HG03135 (cell line): ENCODE measurements around the gene ZDHHC11B.
"Not testable (repeated sequence)": the region's sequence is repeated elsewhere in the genome, so short reads cannot be mapped to it uniquely, and the experiment has no call there.

Source experiments
- ATAC-seq: cut with Tn5 transposase; IDR thresholded peaks from one replicate; pipeline ENCODE4 v1.9.1; 2021; ENCODE audit warnings: mild to moderate bottlenecking, moderate library complexity; ENCODE audit not compliant: unreplicated experiment

The ZDHHC11B gene

GRCh38 chr5:727087-727486, 57.4 kb downstream of the ZDHHC11B start:
- ATAC-seq, result not testable (repeated sequence)

- ATAC-seq, result not testable (repeated sequence)
Observed at GRCh38 chr5:723865-724264, 60.7 kb downstream of the ZDHHC11B start.

- not testable (repeated sequence) for ATAC-seq
Observed at GRCh38 chr5:723309-723708, 61.2 kb downstream of the ZDHHC11B start.

- ATAC-seq, result not testable (repeated sequence)
Observed at GRCh38 chr5:719379-719778, 65.2 kb downstream of the ZDHHC11B start.

GRCh38 chr5:717143-717542, 67.4 kb downstream of the ZDHHC11B start:
- ATAC-seq, result no peak

- not testable (repeated sequence) for ATAC-seq
Observed at GRCh38 chr5:716740-717139, 67.8 kb downstream of the ZDHHC11B start.

- not testable (repeated sequence) for ATAC-seq
Observed at GRCh38 chr5:715636-716035, 68.9 kb downstream of the ZDHHC11B start.

GRCh38 chr5:714215-715118, 70.1 kb downstream of the ZDHHC11B start:
- ATAC-seq, result not testable (repeated sequence)

GRCh38 chr5:713686-714085, 70.8 kb downstream of the ZDHHC11B start:
- ATAC-seq, result not testable (repeated sequence)

GRCh38 chr5:708848-709517, 75.5 kb downstream of the ZDHHC11B start:
- not testable (repeated sequence) for ATAC-seq

GRCh38 chr5:708374-708773, 76.2 kb downstream of the ZDHHC11B start:
- ATAC-seq, result not testable (repeated sequence)

GRCh38 chr5:706127-706526, 78.4 kb downstream of the ZDHHC11B start:
- ATAC-seq, result not testable (repeated sequence)

- not testable (repeated sequence) for ATAC-seq
Observed at GRCh38 chr5:696753-697702, 87.5 kb downstream of the ZDHHC11B start.

- not testable (repeated sequence) for ATAC-seq
Observed at GRCh38 chr5:696191-696590, 88.3 kb downstream of the ZDHHC11B start.

GRCh38 chr5:695475-695874, 89.1 kb downstream of the ZDHHC11B start:
- not testable (repeated sequence) for ATAC-seq

GRCh38 chr5:694042-694431, 90.5 kb downstream of the ZDHHC11B start:
- peak; percentile 11 for ATAC-seq

- ATAC-seq, result peak; percentile 71
Observed at GRCh38 chr5:693271-694041, 91.1 kb downstream of the ZDHHC11B start, which contains the start of gene TPPP. Gene TPPP (minus strand): TSS chr5:693352. CDS start chr5:678060, 15,292 bp downstream.

GRCh38 chr5:692529-693041, 91.9 kb downstream of the ZDHHC11B start:
- peak; percentile 21 for ATAC-seq

GRCh38 chr5:691817-692528, 92.6 kb downstream of the ZDHHC11B start:
- no peak for ATAC-seq
